ENCODE data around the gene MLYCD.

The MLYCD gene

DNA sequence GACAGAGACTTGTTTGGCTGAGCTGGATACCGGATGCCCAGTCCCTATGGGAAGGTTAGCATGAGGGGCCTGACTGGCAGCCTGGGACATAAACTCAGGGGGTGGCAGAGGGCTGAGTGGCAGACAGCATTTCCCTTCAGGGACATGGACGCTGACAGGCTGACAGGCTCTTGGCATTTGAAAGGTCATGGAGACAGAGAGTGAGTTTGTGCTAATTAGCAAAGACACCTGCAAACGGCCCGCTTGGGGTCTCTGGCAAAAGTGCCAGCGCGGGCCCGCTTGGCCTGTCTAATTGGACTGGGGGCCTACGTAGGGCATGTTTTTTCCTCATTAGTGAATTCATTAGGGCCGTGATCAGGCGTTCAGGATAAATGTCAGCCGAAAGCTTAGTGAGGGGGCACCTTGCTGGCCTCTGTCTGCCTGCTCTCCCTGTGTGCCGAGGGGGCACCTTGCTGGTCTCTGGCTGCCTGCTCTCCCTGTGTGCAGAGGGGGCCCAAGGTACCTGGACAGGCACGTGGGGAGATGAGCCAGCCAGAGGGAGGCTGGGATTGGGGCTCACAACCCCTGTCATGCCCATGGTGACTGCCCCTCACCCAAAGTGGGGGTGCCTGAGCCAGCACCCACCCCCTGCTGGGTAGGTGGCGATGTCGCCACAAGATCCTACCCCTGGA lies 76.8 kb downstream of the MLYCD start:
- H4K20me1 ChIP-seq (ENCODE audit: insufficient read depth), result no peaks in the 10 kb centered on the region
- H3K4me3 ChIP-seq (IDR thresholded peaks at IDR 0.05; ENCODE audit: insufficient read depth, low read depth, low read length), result no peak overlapping the region
- TF ChIP-seq, protein P1, sequence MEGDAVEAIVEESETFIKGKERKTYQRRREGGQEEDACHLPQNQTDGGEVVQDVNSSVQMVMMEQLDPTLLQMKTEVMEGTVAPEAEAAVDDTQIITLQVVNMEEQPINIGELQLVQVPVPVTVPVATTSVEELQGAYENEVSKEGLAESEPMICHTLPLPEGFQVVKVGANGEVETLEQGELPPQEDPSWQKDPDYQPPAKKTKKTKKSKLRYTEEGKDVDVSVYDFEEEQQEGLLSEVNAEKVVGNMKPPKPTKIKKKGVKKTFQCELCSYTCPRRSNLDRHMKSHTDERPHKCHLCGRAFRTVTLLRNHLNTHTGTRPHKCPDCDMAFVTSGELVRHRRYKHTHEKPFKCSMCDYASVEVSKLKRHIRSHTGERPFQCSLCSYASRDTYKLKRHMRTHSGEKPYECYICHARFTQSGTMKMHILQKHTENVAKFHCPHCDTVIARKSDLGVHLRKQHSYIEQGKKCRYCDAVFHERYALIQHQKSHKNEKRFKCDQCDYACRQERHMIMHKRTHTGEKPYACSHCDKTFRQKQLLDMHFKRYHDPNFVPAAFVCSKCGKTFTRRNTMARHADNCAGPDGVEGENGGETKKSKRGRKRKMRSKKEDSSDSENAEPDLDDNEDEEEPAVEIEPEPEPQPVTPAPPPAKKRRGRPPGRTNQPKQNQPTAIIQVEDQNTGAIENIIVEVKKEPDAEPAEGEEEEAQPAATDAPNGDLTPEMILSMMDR (conservative IDR thresholded peaks at IDR 0.05; ENCODE audit: low read depth, low read length), result no peak

More for the DNA sequence above, 76.8 kb downstream of the MLYCD start:
- Histone ChIP-seq H3K9ac (no peak overlapping the region), H3K4me2 (no peak overlapping the region), H3K79me2 (ENCODE audit: insufficient read depth, low read depth) (no peaks in the 10 kb centered on the region), H3K4me1 (ENCODE audit: low read depth, poor library complexity, severe bottlenecking) (no peaks in the 10 kb centered on the region), H3K27me3 (ENCODE audit: insufficient read depth, low read depth) (peaks cover 5% of the 10 kb centered on the region; the same call in 1 of the 2 replicates), H3K36me3 (ENCODE audit: insufficient read depth) (no peaks in the 10 kb centered on the region), H3K27ac (no peak overlapping the region), H2AFZ (ENCODE audit: low read depth) (no peak overlapping the region)

All from KMS-11 (cell line).